A673 (cell line): ENCODE results near the gene MAST4.

Experiments used
- CTCF ChIP-seq: fragments of 300-800, 200-600 bp; sonication (generic); conservative IDR thresholded peaks from 2 replicates; pipeline ENCODE4 v1.5.1; 2017; ENCODE audit warnings: low read depth, mild to moderate bottlenecking, antibody characterized with exemption, low read length, moderate library complexity, mixed read lengths
- EZH2 ChIP-seq: fragments of 200-600 bp; sonication (generic); IDR thresholded peaks from 2 replicates; pipeline ENCODE4 v1.6.1; 2017; ENCODE audit warnings: borderline replicate concordance, low read depth, mild to moderate bottlenecking, mixed read lengths, antibody characterized with exemption, low read length; ENCODE audit not compliant: poor library complexity, severe bottlenecking

- TF ChIP-seq CTCF (no peak), EZH2 (no peak)
These were observed 124.6 kb downstream of the MAST4 start for GRCh38 chr5:66720780-66721179.
